GM12878 (cell line): ENCODE measurements around the gene MAGI2. TPM values are rescaled to one million over a fixed set of nuclear protein-coding genes. Genes with fewer than 3 reads are reported as not detected.

Experiments
- ATAC-seq: fragments of 200-7000 bp; cut with Tn5 transposase; 3 replicates; pipeline ENCODE4 v1.9.1; 2020; ENCODE audit warnings: mild to moderate bottlenecking, moderate library complexity
- BruUV-seq: library from RNA; stranded (reverse); fragments of 400-500 nt; replicated peaks from 2 replicates; lab custom pipeline; 2021; lab: Mats Ljungman, UMichigan
- CTCF ChIA-PET: fragments of 300-600 bp; sonication (Branson Sonifier 250); formaldehyde crosslinking; extraction: SDS; loops from one replicate; lab custom pipeline; 2021; ENCODE audit warnings: inconsistent platforms; lab: Yijun Ruan, JAX
- POLR2A ChIA-PET: fragments of 350-600 bp; formaldehyde crosslinking; extraction: SDS; loops from one replicate; lab custom pipeline; 2021; ENCODE audit warnings: inconsistent platforms; lab: Charles Lee
- RAD21 ChIA-PET: fragments of 300-600 bp; sonication (Branson Sonifier 250); formaldehyde crosslinking; loops from one replicate; lab custom pipeline; 2023; ENCODE audit warnings: antibody characterized with exemption; ENCODE audit not compliant: unreplicated experiment; lab: Charles Lee
- SMC1A ChIA-PET: fragments of 300-600 bp; sonication (Branson Sonifier 250); formaldehyde crosslinking; loops from one replicate; lab custom pipeline; 2023; ENCODE audit not compliant: unreplicated experiment, uncharacterized antibody; lab: Charles Lee
- DNase-seq: peaks from one replicate; pipeline ENCODE4 v3.0.0-alpha.2; 2011; ENCODE audit warnings: low read depth, low spot score
- FAIRE-seq: peaks from 3 replicates; lab custom pipeline; 2011; peaks lifted over from hg19 to GRCh38; lab: Jason Lieb, UNC
- H2AFZ ChIP-seq: 2 replicates; pipeline ENCODE4 v1.6.0; 2011; ENCODE audit warnings: low read depth, low read length, control low read depth; ENCODE audit not compliant: control insufficient read depth
- H3K27ac ChIP-seq: 2 replicates; pipeline ENCODE4 v1.5.1; 2011; ENCODE audit warnings: control low read depth; ENCODE audit not compliant: control insufficient read depth, insufficient read depth
- H3K27me3 ChIP-seq, 2 experiments: replicated peaks in 1 of 2; 2 replicates each; pipeline versions ENCODE4 v1.6.0 to v1.6.1; 2011; ENCODE audit warnings: low read length in 1 of 2; ENCODE audit not compliant: control insufficient read depth in 2 of 2, insufficient read depth in 2 of 2
- H3K36me3 ChIP-seq, 2 experiments: 2 replicates each; pipeline ENCODE4 v1.5.1; 2011; ENCODE audit warnings: low read length in 1 of 2; ENCODE audit not compliant: control insufficient read depth in 2 of 2, insufficient read depth in 2 of 2
- H3K4me1 ChIP-seq: 2 replicates; pipeline ENCODE4 v1.6.1; 2011; ENCODE audit warnings: mild to moderate bottlenecking, low read length, moderate library complexity, mixed read lengths; ENCODE audit not compliant: control insufficient read depth, insufficient read depth
- H3K4me2 ChIP-seq: 2 replicates; pipeline ENCODE4 v1.6.0; 2011; ENCODE audit warnings: control low read depth; ENCODE audit not compliant: control insufficient read depth, insufficient read depth
- H3K4me3 ChIP-seq: fragments of 200-600 bp; sonication (generic); 2 replicates; pipeline ENCODE4 v1.5.1; 2016
- H3K79me2 ChIP-seq: 2 replicates; pipeline ENCODE4 v1.6.0; 2011; ENCODE audit warnings: low read length; ENCODE audit not compliant: control insufficient read depth, insufficient read depth
- H3K9ac ChIP-seq: 2 replicates; pipeline ENCODE4 v1.8.0; 2011; ENCODE audit warnings: low read length, control low read depth, mixed read lengths; ENCODE audit not compliant: control insufficient read depth, insufficient read depth
- H3K9me3 ChIP-seq: replicated peaks from 3 replicates; pipeline ENCODE4 v1.5.1; 2011; ENCODE audit warnings: mild to moderate bottlenecking, low read length; ENCODE audit not compliant: control insufficient read depth, insufficient read depth
- H4K20me1 ChIP-seq: 2 replicates; pipeline ENCODE4 v1.6.0; 2011; ENCODE audit not compliant: control insufficient read depth, insufficient read depth
- CBX3 ChIP-seq: fragments of 200-600 bp; sonication (generic); IDR thresholded peaks from 2 replicates; pipeline ENCODE4 v1.6.1; 2016; ENCODE audit warnings: low read depth, borderline replicate concordance
- CHD1 ChIP-seq: IDR thresholded peaks from 2 replicates; pipeline ENCODE4 v1.6.1; 2012; ENCODE audit warnings: low read depth, low read length, improper control_type of control experiment
- CUX1 ChIP-seq: IDR thresholded peaks from 2 replicates; pipeline ENCODE4 v1.6.1; 2012; ENCODE audit warnings: improper control_type of control experiment, low read depth, low read length; ENCODE audit not compliant: insufficient replicate concordance
- E2F8 ChIP-seq: fragments of 450-650 bp; IDR thresholded peaks from 2 replicates; pipeline ENCODE4 v1.6.1; 2018; ENCODE audit warnings: mild to moderate bottlenecking, low read depth, moderate library complexity; ENCODE audit not compliant: partially characterized antibody
- IKZF1 ChIP-seq: fragments of 450-650 bp; conservative IDR thresholded peaks from 2 replicates; pipeline ENCODE4 v1.6.1; 2017; ENCODE audit warnings: antibody characterized with exemption, mild to moderate bottlenecking
- LARP7 ChIP-seq: fragments of 450-650 bp; IDR thresholded peaks from 2 replicates; pipeline ENCODE4 v1.6.1; 2017; ENCODE audit warnings: mild to moderate bottlenecking
- MTA3 ChIP-seq: IDR thresholded peaks from 2 replicates; pipeline ENCODE4 v1.6.1; 2012; ENCODE audit warnings: low read length, inconsistent platforms, borderline replicate concordance
- NR2F1 ChIP-seq: fragments of 450-650 bp; conservative IDR thresholded peaks from 2 replicates; pipeline ENCODE4 v1.6.1; 2017; ENCODE audit warnings: mild to moderate bottlenecking
- ZZZ3 ChIP-seq: IDR thresholded peaks from 2 replicates; pipeline ENCODE4 v1.6.1; 2011; ENCODE audit warnings: low read depth; ENCODE audit not compliant: control insufficient read depth, insufficient read length
- WGBS: methylation state at CpG from one replicate; pipeline ENCODE4 v1.1.6; 2016; ENCODE audit warnings: low lambda C conversion rate; ENCODE audit not compliant: insufficient replicate concordance, insufficient coverage; ENCODE audit errors: missing lambda C conversion rate; 5-methylcytosine and 5-hydroxymethylcytosine counted together
- in situ Hi-C: fragments of 300-500 bp; cut with MboI; formaldehyde crosslinking; loops from 9 replicates; pipeline ENCODE4 v1.14.3; 2018; ENCODE audit warnings: mixed read lengths
- intact Hi-C: fragments of 100-400 bp; cut with micrococcal nuclease; formaldehyde crosslinking; loops from one replicate; pipeline ENCODE4 v1.14.2; 2022; ENCODE audit not compliant: unreplicated experiment
- polyA plus RNA-seq, 11 experiments: library from polyadenylated mRNA; depleted of rRNA in 4 of 11; unstranded in 6 of 11; stranded (reverse) in 5 of 11; fragments of >200 nt; fragmentation: Nextera tagmentation in 4 of 11; fragmentation: Illumina TruSeq in 1 of 11; extraction: Ambion mirVana in 4 of 11; extraction: Trizol in 1 of 11; gene quantifications; 1 replicate in 1 of 11; 2 replicates in 10 of 11; pipeline versions ENCODE4 v1.2.1 to v1.2.3, GENCODE V29; 2011 to 2016; ENCODE audit warnings: inconsistent platforms in 2 of 11, missing spikeins in 2 of 11, low read depth in 1 of 11
- total RNA-seq, 4 experiments: library from RNA; depleted of rRNA in 3 of 4; stranded (reverse); fragments of >200 nt in 3 of 4; fragmentation: Illumina TruSeq in 1 of 4; extraction: Trizol in 1 of 4; gene quantifications; 2 replicates each; pipeline versions ENCODE4 v1.2.1 to v1.2.3, GENCODE V29; 2013 to 2021

The MAGI2 gene
- total and polyA plus RNA-seq, 10 of the 15 experiments (the other 5 are each of a cell fraction or from before 2014, with no cell fraction given), result 0.01 to 0.31 (median 0.05) TPM; not detected in 2

- TF ChIP-seq NR2F1, result no peak
- TF ChIP-seq ZZZ3, result no peak
- H3K4me2 ChIP-seq, result no peak overlapping the region
- no TSS peak for BruUV-seq
- FAIRE-seq (no peak), DNase-seq (no peak), ATAC-seq (no peak)
- intact Hi-C loops (no loop called here), in situ Hi-C loops (no loop called here)
- H3K27me3 ChIP-seq, result no peaks in the 10 kb centered on the region
- H2AFZ ChIP-seq, result no peak overlapping the region
- no peak overlapping the region for H3K27ac ChIP-seq
- ChIA-PET SMC1A (no interaction called here), RAD21 (no interaction called here), POLR2A (no interaction called here), CTCF (no interaction called here)
- H3K36me3 ChIP-seq, result no peaks in the 10 kb centered on the region
- H3K4me1 ChIP-seq, result no peaks in the 10 kb centered on the region
- no peak overlapping the region for H3K9ac ChIP-seq
- WGBS, result 0% methylated on average over 2 of the region's 2 CpGs
- no peak overlapping the region for H3K4me3 ChIP-seq
- no peaks in the 10 kb centered on the region for H3K9me3 ChIP-seq
- H3K79me2 ChIP-seq, result no peaks in the 10 kb centered on the region
- H4K20me1 ChIP-seq, result no peaks in the 10 kb centered on the region
These were observed 213.1 kb downstream of the MAGI2 start for GRCh38 chr7:79240413-79240812.

- ChIA-PET POLR2A (no interaction called here), SMC1A (no interaction called here), RAD21 (no interaction called here), CTCF (no interaction called here)
- 14% methylated on average over 4 of the region's 4 CpGs for WGBS
- no peaks in the 10 kb centered on the region for H3K4me1 ChIP-seq
- H3K4me3 ChIP-seq, result no peak overlapping the region
- H3K27ac ChIP-seq, result no peak overlapping the region
- no peak overlapping the region for H2AFZ ChIP-seq
- intact Hi-C loops, result no loop called here
- no peaks in the 10 kb centered on the region for H3K36me3 ChIP-seq
- BruUV-seq, result no TSS peak
- no peak overlapping the region for H3K9ac ChIP-seq
- DNase-seq (no peak), ATAC-seq (no peak), FAIRE-seq (no peak)
- in situ Hi-C loops, result no loop called here
- no peaks in the 10 kb centered on the region for H3K27me3 ChIP-seq
- H3K79me2 ChIP-seq, result no peaks in the 10 kb centered on the region
- no peak overlapping the region for H3K4me2 ChIP-seq
- H4K20me1 ChIP-seq, result no peaks in the 10 kb centered on the region
- no peaks in the 10 kb centered on the region for H3K9me3 ChIP-seq
- TF ChIP-seq CHD1 (no peak), CUX1 (no peak), MTA3 (no peak), IKZF1 (no peak), NR2F1 (no peak), CBX3 (no peak), E2F8 (no peak), LARP7 (no peak)
These were observed 217.0 kb downstream of the MAGI2 start for GRCh38 chr7:79236352-79237028.
